Duodenal mucosa (tissue), 2 donors: Measurements from ENCODE around the gene PLSCR4.
"Not testable (repeated sequence)": the region's sequence is repeated elsewhere in the genome, so short reads cannot be mapped to it uniquely, and the experiment has no call there.

Source experiments
- H3K27ac ChIP-seq: one replicate; pipeline ENCODE4 v1.7.0; 2013; ENCODE audit warnings: low read depth, low read length
- H3K27me3 ChIP-seq, 2 donors: one replicate each; pipeline ENCODE4 v1.7.0; 2013; ENCODE audit warnings: low read length in 2 of 2, control low read depth in 1 of 2; ENCODE audit not compliant: insufficient read depth in 2 of 2, control insufficient read depth in 1 of 2
- H3K36me3 ChIP-seq, 2 donors: one replicate each; pipeline ENCODE4 v1.7.0; 2013; ENCODE audit warnings: low read length in 2 of 2, control low read depth in 1 of 2; ENCODE audit not compliant: insufficient read depth in 2 of 2, control insufficient read depth in 1 of 2
- H3K4me1 ChIP-seq, 2 donors: one replicate each; pipeline ENCODE4 v1.7.0; 2013; ENCODE audit warnings: low read length in 2 of 2, control low read depth in 1 of 2; ENCODE audit not compliant: insufficient read depth in 2 of 2, control insufficient read depth in 1 of 2
- H3K4me3 ChIP-seq, 2 donors: one replicate each; pipeline ENCODE4 v1.7.0; 2013; ENCODE audit warnings: low read length in 2 of 2, low read depth in 1 of 2
- H3K9ac ChIP-seq, 2 donors: one replicate each; pipeline ENCODE4 v1.7.0; 2013; ENCODE audit warnings: low read length in 2 of 2, low read depth in 1 of 2
- H3K9me3 ChIP-seq, 2 donors: one replicate each; pipeline ENCODE4 v1.7.0; 2013; ENCODE audit warnings: low read length in 2 of 2, control low read depth in 1 of 2; ENCODE audit not compliant: control insufficient read depth in 1 of 2

The PLSCR4 gene

DNA sequence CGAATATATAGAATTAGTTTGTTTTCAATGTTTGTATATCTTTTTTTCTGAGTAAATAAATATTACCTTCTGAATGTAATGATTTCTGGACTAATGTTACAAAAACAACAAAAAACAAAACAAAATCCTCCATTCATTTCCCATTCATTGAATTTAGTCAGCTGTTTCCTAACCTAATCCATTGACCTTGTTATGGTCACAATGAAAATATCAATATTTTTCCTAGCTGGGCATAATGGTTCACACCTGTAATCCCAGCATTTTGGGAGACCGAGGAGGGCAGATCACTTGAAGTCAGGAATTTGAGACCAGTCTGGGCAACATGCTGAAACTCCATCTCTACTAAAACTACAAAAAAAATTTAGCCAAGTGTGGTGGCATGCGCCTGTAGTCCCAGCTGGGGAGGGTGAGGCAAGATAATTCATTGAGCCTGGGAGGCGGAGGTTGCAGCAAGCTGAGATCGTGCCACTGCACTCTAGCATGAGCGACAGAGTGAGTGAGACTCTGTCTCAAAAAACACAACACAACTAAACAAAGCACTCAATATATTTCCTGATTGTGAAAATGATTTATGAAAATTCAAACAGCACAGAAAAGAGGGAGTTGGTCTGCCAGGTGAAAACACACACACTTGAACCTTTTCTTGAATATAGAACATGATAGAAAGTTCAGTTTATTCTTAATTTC lies 23.0 kb upstream of the PLSCR4 start:
- Histone ChIP-seq H3K36me3 (no peaks in the 10 kb centered on the region), H3K9ac (no peak overlapping the region), H3K27me3 (no peaks in the 10 kb centered on the region)

DNA sequence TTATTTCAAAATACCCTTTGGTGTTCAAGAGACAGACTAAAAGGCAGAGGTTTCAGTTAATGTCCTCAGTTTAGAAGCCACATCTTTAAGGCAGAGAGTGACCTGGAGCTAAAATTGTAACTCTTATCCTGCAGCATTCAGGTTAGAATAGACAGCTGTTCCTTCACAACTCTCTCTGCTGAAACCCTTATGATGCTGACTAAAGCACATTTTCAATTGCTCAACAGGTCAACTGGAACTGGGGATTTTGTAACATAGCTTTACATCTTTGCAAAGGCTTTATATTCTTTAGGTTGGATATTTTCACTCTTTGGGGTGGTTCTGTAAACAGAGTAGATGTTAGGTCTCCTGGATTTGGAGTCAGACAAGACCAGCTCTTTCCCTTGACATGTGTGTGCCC lies 20.3 kb upstream of the PLSCR4 start:
- Histone ChIP-seq H3K4me3 (no peak overlapping the region), H3K27me3 (no peaks in the 10 kb centered on the region), H3K4me1 (no peaks in the 10 kb centered on the region), H3K9me3 (no peaks in the 10 kb centered on the region), H3K9ac (no peak overlapping the region), H3K36me3 (no peaks in the 10 kb centered on the region), H3K27ac (no peak overlapping the region)

More for the DNA sequence above, 23.0 kb upstream of the PLSCR4 start:
- Histone ChIP-seq H3K4me3 (no peak overlapping the region), H3K4me1 (no peaks in the 10 kb centered on the region), H3K27ac (no peak overlapping the region), H3K9me3 (no peaks in the 10 kb centered on the region)

GRCh38 chr3:146269271-146269670 lies 18.4 kb upstream of the PLSCR4 start:
- Histone ChIP-seq H3K36me3 (no peaks in the 10 kb centered on the region), H3K27ac (no peak overlapping the region), H3K9me3 (no peaks in the 10 kb centered on the region), H3K27me3 (no peaks in the 10 kb centered on the region), H3K4me1 (no peaks in the 10 kb centered on the region), H3K9ac (no peak overlapping the region), H3K4me3 (no peak overlapping the region)

- no peaks in the 10 kb centered on the region for H3K4me1 ChIP-seq
- H3K9me3 ChIP-seq = no peaks in the 10 kb centered on the region
- H3K27ac ChIP-seq = no peak overlapping the region
- H3K27me3 ChIP-seq = no peaks in the 10 kb centered on the region
- H3K36me3 ChIP-seq = no peaks in the 10 kb centered on the region
- no peak overlapping the region for H3K9ac ChIP-seq
- H3K4me3 ChIP-seq = no peak overlapping the region
These were observed 17.8 kb upstream of the PLSCR4 start for GRCh38 chr3:146268535-146269219.

- no peaks in the 10 kb centered on the region for H3K9me3 ChIP-seq
- no peak overlapping the region for H3K27ac ChIP-seq
- H3K4me1 ChIP-seq = no peaks in the 10 kb centered on the region
- H3K36me3 ChIP-seq = no peaks in the 10 kb centered on the region
- H3K9ac ChIP-seq = no peak overlapping the region
- no peak overlapping the region for H3K4me3 ChIP-seq
- no peaks in the 10 kb centered on the region for H3K27me3 ChIP-seq
These were observed 14.8 kb upstream of the PLSCR4 start for GRCh38 chr3:146265720-146266119.

DNA sequence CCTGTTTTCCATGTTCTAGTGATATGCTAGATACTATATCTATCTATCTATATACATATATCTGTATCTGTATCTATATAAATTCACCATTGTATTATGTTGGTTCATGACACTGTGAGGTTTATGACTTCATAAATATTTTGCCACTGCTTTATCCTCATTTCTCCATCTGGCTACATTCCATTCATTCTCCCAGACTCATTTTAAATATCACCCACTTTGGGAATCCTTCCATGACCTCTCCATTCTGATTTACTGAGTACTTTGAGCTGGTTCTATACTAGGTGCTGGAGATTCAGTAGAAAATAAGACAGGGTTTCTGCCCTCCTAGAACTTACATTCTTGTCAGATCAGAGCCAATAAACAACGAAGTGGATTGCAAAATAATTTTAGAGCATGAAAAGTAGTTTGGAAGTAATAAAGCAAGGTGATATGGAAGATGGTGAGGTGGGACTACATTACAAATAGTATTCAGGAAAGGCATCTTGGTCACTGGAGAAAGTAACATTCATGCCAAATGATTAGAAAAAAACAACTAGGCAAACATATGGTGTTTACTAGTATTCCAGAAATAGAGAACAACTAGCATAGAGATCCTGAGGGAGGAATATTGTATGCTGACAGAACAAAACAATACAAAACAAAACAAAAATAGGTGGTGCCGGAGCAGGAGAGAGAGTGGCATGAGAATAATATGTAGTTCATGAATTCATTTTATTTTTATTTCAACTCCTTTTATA lies 11.6 kb upstream of the PLSCR4 start:
- Histone ChIP-seq H3K27ac (no peak overlapping the region), H3K9ac (no peak overlapping the region), H3K4me1 (no peaks in the 10 kb centered on the region), H3K9me3 (no peaks in the 10 kb centered on the region), H3K4me3 (no peak overlapping the region), H3K36me3 (no peaks in the 10 kb centered on the region), H3K27me3 (no peaks in the 10 kb centered on the region)

GRCh38 chr3:146259880-146260589 lies 9.1 kb upstream of the PLSCR4 start:
- Histone ChIP-seq H3K4me3 (no peak overlapping the region), H3K9me3 (no peaks in the 10 kb centered on the region), H3K36me3 (no peaks in the 10 kb centered on the region), H3K27me3 (no peaks in the 10 kb centered on the region), H3K4me1 (no peaks in the 10 kb centered on the region), H3K9ac (no peak overlapping the region), H3K27ac (no peak overlapping the region)

GRCh38 chr3:146256851-146257486 lies 6.1 kb upstream of the PLSCR4 start:
- H3K27ac ChIP-seq = no peak overlapping the region
- H3K4me3 ChIP-seq = no peak overlapping the region
- H3K9me3 ChIP-seq = no peaks in the 10 kb centered on the region
- H3K27me3 ChIP-seq = no peaks in the 10 kb centered on the region
- no peak overlapping the region for H3K9ac ChIP-seq
- H3K4me1 ChIP-seq = no peaks in the 10 kb centered on the region
- no peaks in the 10 kb centered on the region for H3K36me3 ChIP-seq

GRCh38 chr3:146252445-146252844 lies 1.5 kb upstream of the PLSCR4 start:
- H3K27ac ChIP-seq, H3K36me3 ChIP-seq, H3K9ac ChIP-seq, H3K4me1 ChIP-seq, H3K9me3 ChIP-seq, H3K27me3 ChIP-seq, H3K4me3 ChIP-seq: not testable (repeated sequence)
